Gastroesophageal sphincter (tissue), 3 donors: ENCODE results near the gene OMP.

Experiments
- EP300 ChIP-seq: sonication (generic); formaldehyde crosslinking; IDR thresholded peaks from one replicate; pipeline ENCODE4 v1.6.1; 2017; ENCODE audit warnings: antibody characterized with exemption, mild to moderate bottlenecking
- POLR2A ChIP-seq, 2 donors: fragments of 450-650 bp; IDR thresholded peaks; one replicate each; pipeline ENCODE4 v1.6.1; 2017; ENCODE audit warnings: antibody characterized with exemption in 2 of 2, mild to moderate bottlenecking in 2 of 2, moderate library complexity in 1 of 2
- POLR2AphosphoS5 ChIP-seq: sonication (generic); formaldehyde crosslinking; IDR thresholded peaks from one replicate; pipeline ENCODE4 v1.6.1; 2017; ENCODE audit warnings: antibody characterized with exemption
- TF ChIP-seq, protein P1 (sequence below), 4 experiments: fragments of 200-600 bp in 2 of 4; fragments of 450-650 bp in 2 of 4; sonication (generic) in 1 of 4; IDR thresholded peaks; one replicate each; pipeline ENCODE4 v1.5.1; 2017 to 2019; ENCODE audit warnings: antibody characterized with exemption in 4 of 4, mild to moderate bottlenecking in 2 of 4, moderate library complexity in 2 of 4

GRCh38 chr11:77109236-77110019 lies 6.8 kb downstream of the OMP start:
- TF ChIP-seq, protein P1, sequence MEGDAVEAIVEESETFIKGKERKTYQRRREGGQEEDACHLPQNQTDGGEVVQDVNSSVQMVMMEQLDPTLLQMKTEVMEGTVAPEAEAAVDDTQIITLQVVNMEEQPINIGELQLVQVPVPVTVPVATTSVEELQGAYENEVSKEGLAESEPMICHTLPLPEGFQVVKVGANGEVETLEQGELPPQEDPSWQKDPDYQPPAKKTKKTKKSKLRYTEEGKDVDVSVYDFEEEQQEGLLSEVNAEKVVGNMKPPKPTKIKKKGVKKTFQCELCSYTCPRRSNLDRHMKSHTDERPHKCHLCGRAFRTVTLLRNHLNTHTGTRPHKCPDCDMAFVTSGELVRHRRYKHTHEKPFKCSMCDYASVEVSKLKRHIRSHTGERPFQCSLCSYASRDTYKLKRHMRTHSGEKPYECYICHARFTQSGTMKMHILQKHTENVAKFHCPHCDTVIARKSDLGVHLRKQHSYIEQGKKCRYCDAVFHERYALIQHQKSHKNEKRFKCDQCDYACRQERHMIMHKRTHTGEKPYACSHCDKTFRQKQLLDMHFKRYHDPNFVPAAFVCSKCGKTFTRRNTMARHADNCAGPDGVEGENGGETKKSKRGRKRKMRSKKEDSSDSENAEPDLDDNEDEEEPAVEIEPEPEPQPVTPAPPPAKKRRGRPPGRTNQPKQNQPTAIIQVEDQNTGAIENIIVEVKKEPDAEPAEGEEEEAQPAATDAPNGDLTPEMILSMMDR (IDR thresholded peaks at IDR 0.05): no peak
- TF ChIP-seq EP300 (no peak), POLR2AphosphoS5 (no peak), POLR2A (IDR thresholded peaks at IDR 0.05) (no peak)
